Right atrium auricular region (tissue), 2 donors: ENCODE results near the gene DYSF. TPM values are rescaled to one million over a fixed set of nuclear protein-coding genes. Genes with fewer than 3 reads are reported as not detected.
"Not testable (repeated sequence)": the region's sequence is repeated elsewhere in the genome, so short reads cannot be mapped to it uniquely, and the experiment has no call there.

ENCODE experiments used
- DNase-seq: peaks from one replicate; pipeline ENCODE4 v3.0.0-alpha.2; 2019; ENCODE audit warnings: low spot score
- H3K27ac ChIP-seq, 2 donors: fragments of 200-600 bp; sonication (generic); 1 replicate in 1 of 2; 2 replicates in 1 of 2; pipeline ENCODE4 v1.5.1; 2016 to 2019
- H3K27me3 ChIP-seq, 2 donors: fragments of 200-600 bp; sonication (generic); one replicate each; pipeline versions ENCODE4 v1.5.1 to v1.6.0; 2017 to 2019
- H3K36me3 ChIP-seq: fragments of 200-600 bp; sonication (generic); one replicate; pipeline ENCODE4 v1.5.1; 2016
- H3K4me1 ChIP-seq, 2 donors: fragments of 200-600 bp; sonication (generic); one replicate each; pipeline versions ENCODE4 v1.5.1 to v1.6.0; 2017 to 2019
- H3K4me3 ChIP-seq, 2 donors: fragments of 200-600 bp; sonication (generic); 1 replicate in 1 of 2; 2 replicates in 1 of 2; pipeline ENCODE4 v1.5.1; 2017 to 2019; ENCODE audit warnings: mild to moderate bottlenecking in 1 of 2, moderate library complexity in 1 of 2
- H3K9me3 ChIP-seq, 2 donors: fragments of 200-600 bp; sonication (generic); one replicate each; pipeline ENCODE4 v1.5.1; 2019
- total RNA-seq, 2 donors: library from RNA; depleted of rRNA; stranded (reverse); fragments of >200 nt; gene quantifications; one replicate each; pipeline ENCODE4 v1.1.0, GENCODE V29; 2016
- TF ChIP-seq, protein P1 (sequence below), 2 donors: fragments of 200-600 bp; sonication (generic); IDR thresholded peaks; one replicate each; pipeline ENCODE4 v1.5.1; 2019; ENCODE audit warnings: antibody characterized with exemption in 2 of 2

Gene DYSF
- 10 to 100 TPM; 31.3 to 52.1 TPM for total RNA-seq

DNA sequence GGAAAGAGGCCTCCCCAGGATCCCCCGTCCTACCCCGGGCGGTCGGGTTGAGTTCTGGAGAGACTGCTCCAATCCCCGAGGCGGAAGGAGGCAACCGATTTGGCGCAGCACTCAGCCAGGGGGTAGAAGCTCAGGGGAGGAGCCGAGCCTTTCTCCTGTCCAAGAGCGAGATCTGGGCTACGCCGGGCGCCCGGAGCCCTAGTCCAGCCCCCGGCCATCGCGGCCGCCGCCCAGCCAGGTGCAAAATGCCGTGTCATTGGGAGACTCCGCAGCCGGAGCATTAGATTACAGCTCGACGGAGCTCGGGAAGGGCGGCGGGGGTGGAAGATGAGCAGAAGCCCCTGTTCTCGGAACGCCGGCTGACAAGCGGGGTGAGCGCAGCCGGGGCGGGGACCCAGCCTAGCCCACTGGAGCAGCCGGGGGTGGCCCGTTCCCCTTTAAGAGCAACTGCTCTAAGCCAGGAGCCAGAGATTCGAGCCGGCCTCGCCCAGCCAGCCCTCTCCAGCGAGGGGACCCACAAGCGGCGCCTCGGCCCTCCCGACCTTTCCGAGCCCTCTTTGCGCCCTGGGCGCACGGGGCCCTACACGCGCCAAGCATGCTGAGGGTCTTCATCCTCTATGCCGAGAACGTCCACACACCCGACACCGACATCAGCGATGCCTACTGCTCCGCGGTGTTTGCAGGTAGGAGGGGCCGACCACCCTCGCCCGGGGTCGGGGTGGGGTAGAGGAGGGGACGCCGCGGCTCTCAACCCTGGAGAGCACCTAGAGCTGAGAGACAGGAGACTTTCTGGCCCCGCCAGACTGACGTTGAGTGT lies at the start of gene DYSF:
Gene DYSF (plus strand): TSS at position 158 of the 817 bp plus-strand sequence.
- no peak for DNase-seq
- H3K9me3 ChIP-seq: no peaks in the 10 kb centered on the region
- H3K4me3 ChIP-seq: peak within 1 kb of the TSS; percentile 38 to 65
- H3K27ac ChIP-seq: peak within 1 kb of the TSS; percentile 88 to 93
- no peaks in the 10 kb centered on the region for H3K36me3 ChIP-seq
- no peaks in the 10 kb centered on the region for H3K27me3 ChIP-seq
- TF ChIP-seq, protein P1, sequence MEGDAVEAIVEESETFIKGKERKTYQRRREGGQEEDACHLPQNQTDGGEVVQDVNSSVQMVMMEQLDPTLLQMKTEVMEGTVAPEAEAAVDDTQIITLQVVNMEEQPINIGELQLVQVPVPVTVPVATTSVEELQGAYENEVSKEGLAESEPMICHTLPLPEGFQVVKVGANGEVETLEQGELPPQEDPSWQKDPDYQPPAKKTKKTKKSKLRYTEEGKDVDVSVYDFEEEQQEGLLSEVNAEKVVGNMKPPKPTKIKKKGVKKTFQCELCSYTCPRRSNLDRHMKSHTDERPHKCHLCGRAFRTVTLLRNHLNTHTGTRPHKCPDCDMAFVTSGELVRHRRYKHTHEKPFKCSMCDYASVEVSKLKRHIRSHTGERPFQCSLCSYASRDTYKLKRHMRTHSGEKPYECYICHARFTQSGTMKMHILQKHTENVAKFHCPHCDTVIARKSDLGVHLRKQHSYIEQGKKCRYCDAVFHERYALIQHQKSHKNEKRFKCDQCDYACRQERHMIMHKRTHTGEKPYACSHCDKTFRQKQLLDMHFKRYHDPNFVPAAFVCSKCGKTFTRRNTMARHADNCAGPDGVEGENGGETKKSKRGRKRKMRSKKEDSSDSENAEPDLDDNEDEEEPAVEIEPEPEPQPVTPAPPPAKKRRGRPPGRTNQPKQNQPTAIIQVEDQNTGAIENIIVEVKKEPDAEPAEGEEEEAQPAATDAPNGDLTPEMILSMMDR (IDR thresholded peaks at IDR 0.05): no peak
- H3K4me1 ChIP-seq: peaks cover 0 to 90% of the 10 kb centered on the region in 2 donors

DNA sequence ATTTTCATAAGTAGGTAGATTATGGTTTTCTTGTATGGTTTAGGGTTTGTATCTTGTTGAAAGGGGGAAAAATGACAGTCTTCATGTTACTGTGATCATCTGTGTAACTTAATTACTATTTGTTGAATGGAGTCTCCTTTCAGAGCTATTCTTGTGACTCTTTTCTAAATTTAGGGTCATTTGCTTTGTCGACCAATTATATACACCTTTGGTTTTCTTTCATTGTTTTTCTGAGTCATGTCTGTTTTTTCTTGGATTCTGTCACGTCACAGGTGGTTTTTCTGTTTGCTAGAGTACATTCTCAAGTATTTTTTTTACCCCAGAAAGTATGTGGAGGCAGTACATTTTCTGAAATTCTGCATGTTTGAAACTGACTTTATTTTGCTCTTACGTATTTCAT lies 43.8 kb upstream of the DYSF start:
- Histone ChIP-seq H3K36me3 (peaks cover 39% of the 10 kb centered on the region), H3K9me3 (no peaks in the 10 kb centered on the region), H3K27me3 (no peaks in the 10 kb centered on the region), H3K27ac (no peak overlapping the region), H3K4me3 (no peak overlapping the region), H3K4me1 (no peaks in the 10 kb centered on the region)
- TF ChIP-seq, protein P1 (IDR thresholded peaks at IDR 0.05): no peak
- DNase-seq: no peak

DNA sequence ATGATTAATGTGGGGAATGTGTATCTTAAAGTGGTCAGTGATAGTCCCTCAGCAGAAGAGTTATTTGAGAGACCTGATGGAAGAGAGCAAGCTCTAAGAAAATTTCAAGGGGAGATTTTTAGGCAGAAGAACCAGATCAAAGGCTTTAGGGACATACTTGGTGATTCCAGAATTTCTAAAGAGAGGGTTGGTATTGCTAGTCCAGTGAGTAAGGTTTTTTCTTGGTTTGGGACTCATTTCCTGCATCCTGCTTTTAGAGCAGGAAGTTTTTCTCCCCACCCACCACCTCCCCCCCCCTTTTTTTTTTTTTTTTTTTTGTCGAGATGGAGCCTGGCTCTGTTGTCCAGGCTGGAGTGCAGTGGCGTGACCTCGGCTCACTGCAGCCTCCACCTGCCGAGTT lies 42.7 kb upstream of the DYSF start:
- TF ChIP-seq, protein P1 (IDR thresholded peaks at IDR 0.05): no peak
- no peak overlapping the region for H3K4me3 ChIP-seq
- H3K27me3 ChIP-seq: no peaks in the 10 kb centered on the region
- no peak for DNase-seq
- peaks cover 30% of the 10 kb centered on the region for H3K36me3 ChIP-seq
- no peaks in the 10 kb centered on the region for H3K4me1 ChIP-seq
- no peaks in the 10 kb centered on the region for H3K9me3 ChIP-seq
- no peak overlapping the region for H3K27ac ChIP-seq

DNA sequence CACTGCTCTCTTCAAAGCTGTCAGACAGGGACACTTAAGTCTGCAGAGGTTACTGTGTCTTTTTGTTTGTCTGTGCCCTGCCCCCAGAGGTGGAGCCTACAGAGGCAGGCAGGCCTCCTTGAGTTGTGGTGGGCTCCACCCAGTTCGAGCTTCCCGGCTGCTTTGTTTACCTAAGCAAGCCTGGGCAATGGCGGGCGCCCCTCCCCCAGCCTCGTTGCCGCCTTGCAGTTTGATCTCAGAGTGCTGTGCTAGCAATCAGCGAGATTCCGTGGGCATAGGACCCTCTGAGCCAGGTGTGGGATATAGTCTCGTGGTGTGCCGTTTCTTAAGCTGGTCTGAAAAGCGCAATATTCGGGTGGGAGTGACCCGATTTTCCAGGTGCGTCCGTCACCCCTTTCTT lies 36.5 kb upstream of the DYSF start:
- not testable (repeated sequence) for H3K36me3 ChIP-seq, H3K27me3 ChIP-seq, H3K4me1 ChIP-seq, H3K9me3 ChIP-seq, DNase-seq
- H3K4me3 ChIP-seq: peak overlapping the region; percentile 32
- H3K27ac ChIP-seq: peak overlapping the region in 1 of 2 donors; percentile 67

DNA sequence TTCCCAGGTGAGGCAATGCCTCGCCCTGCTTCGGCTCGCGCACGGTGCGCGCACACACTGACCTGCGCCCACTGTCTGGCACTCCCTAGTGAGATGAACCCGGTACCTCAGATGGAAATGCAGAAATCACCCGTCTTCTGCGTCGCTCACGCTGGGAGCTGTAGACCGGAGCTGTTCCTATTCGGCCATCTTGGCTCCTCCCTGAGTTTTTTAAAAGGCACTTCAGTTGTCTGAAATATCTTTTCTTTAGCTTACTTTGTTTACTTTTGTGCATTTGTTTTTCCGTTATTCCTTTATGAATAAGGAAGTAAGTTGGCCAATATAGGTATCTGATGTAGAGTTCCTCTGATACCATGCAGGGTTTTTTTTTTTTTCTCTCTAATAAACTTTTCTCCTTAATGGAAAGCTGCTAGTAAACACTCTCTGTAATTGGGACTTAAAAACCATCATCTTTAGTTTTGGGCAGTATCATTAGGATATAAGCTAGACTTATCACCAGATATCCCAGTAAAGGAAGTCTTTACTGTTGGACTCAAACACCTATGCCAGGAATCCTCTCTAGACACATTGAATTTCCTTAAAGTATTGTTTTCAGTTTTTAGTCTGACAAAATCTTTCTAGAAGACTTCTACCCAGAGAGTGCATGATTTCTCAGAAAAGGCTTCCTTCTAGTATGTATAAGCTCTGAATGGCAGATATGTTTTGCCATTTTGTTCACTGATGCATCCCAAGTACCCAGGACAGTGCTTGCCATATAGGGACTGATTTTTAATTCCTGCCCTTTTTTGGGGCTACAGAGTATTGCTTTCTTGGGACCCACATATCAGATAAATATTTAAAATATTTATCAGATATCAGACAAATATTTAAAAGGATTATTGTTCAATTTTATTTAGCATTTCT lies 35.8 kb upstream of the DYSF start:
- peak overlapping the region; percentile 27 to 67 for H3K27ac ChIP-seq

More for the DNA sequence above, 35.8 kb upstream of the DYSF start:
- DNase-seq: no peak
- Histone ChIP-seq H3K9me3 (no peaks in the 10 kb centered on the region), H3K4me1 (peaks cover 0 to 6% of the 10 kb centered on the region in 2 donors), H3K4me3 (peak overlapping the region; percentile 32), H3K27me3 (no peaks in the 10 kb centered on the region), H3K36me3 (no peaks in the 10 kb centered on the region)
- TF ChIP-seq, protein P1 (IDR thresholded peaks at IDR 0.05): no peak
